Stimulated activated CD8-positive, alpha-beta memory T cell treated with anti-CD3 and anti-CD28 coated beads, Interleukin-4, amount 100 ng/mL, for 48 hours (primary cell): ENCODE measurements around the gene ACTN3.
"Not testable (repeated sequence)": the region's sequence is repeated elsewhere in the genome, so short reads cannot be mapped to it uniquely, and the experiment has no call there.

Source experiments
- DNase-seq: peaks from one replicate; pipeline ENCODE4 v3.0.0-alpha.2; 2020

Gene ACTN3

GRCh38 chr11:66567787-66568123 is 21.1 kb downstream of the ACTN3 start:
- DNase-seq: no peak

- DNase-seq: peak; percentile 83
Measured at GRCh38 chr11:66568124-66568916, 21.6 kb downstream of the ACTN3 start, which contains the start of gene CTSF. Gene CTSF (minus strand): TSS chr11:66568606. CDS start chr11:66568486, 120 bp downstream.

- DNase-seq: no peak
Measured at GRCh38 chr11:66569076-66569475, 22.4 kb downstream of the ACTN3 start.

GRCh38 chr11:66570079-66570849 is 23.6 kb downstream of the ACTN3 start:
- no peak for DNase-seq

GRCh38 chr11:66570850-66571180 is 24.1 kb downstream of the ACTN3 start:
- DNase-seq: no peak

GRCh38 chr11:66579017-66579606 is 32.4 kb downstream of the ACTN3 start:
- DNase-seq: peak; percentile 94

GRCh38 chr11:66580803-66581202 is 34.1 kb downstream of the ACTN3 start:
- DNase-seq: no peak

- DNase-seq: no peak
Measured at GRCh38 chr11:66581261-66581660, 34.6 kb downstream of the ACTN3 start.

- DNase-seq: not testable (repeated sequence)
Measured at GRCh38 chr11:66582565-66583147, 36.0 kb downstream of the ACTN3 start.

- not testable (repeated sequence) for DNase-seq
Measured at GRCh38 chr11:66585447-66585846, 38.7 kb downstream of the ACTN3 start.

- DNase-seq: no peak
Measured at GRCh38 chr11:66586136-66586535, 39.4 kb downstream of the ACTN3 start.

- not testable (repeated sequence) for DNase-seq
Measured at GRCh38 chr11:66589315-66589714, 42.6 kb downstream of the ACTN3 start.

GRCh38 chr11:66589996-66590675 is 43.4 kb downstream of the ACTN3 start:
- DNase-seq: no peak

GRCh38 chr11:66591175-66591574 is 44.5 kb downstream of the ACTN3 start:
- DNase-seq: no peak

GRCh38 chr11:66592457-66593302 is 46.0 kb downstream of the ACTN3 start, which contains the start of the genes CCDC87 and CCS:
Gene CCDC87 (minus strand): TSS chr11:66593063. CDS start chr11:66593015, 48 bp downstream.
Gene CCS (plus strand): TSS chr11:66593185. CDS start chr11:66593262, 77 bp downstream.
- DNase-seq: peak; percentile 99

- DNase-seq: no peak
Measured at GRCh38 chr11:66593303-66593635, 46.6 kb downstream of the ACTN3 start.

- no peak for DNase-seq
Measured at GRCh38 chr11:66593650-66594049, 46.9 kb downstream of the ACTN3 start.

- DNase-seq: no peak
Measured at GRCh38 chr11:66595245-66595904, 48.7 kb downstream of the ACTN3 start.

GRCh38 chr11:66598993-66599392 is 52.3 kb downstream of the ACTN3 start:
- DNase-seq: no peak

- DNase-seq: no peak
Measured at GRCh38 chr11:66600219-66600618, 53.5 kb downstream of the ACTN3 start.

- no peak for DNase-seq
Measured at GRCh38 chr11:66600631-66601233, 54.0 kb downstream of the ACTN3 start.
